ENCODE results near the gene JAG2. TPM values are rescaled to one million over a fixed set of nuclear protein-coding genes. Genes with fewer than 3 reads are reported as not detected.
A peak's percentile ranks its signal among the peaks of the same experiment; 100 is the strongest.

Gene JAG2
- total RNA-seq, 1 experiment from 2014 or later, result 1.3 TPM

- in situ Hi-C loops (cut with HindIII; ENCODE audit: low pct_unique_long_range_greater_than_20kb, low sequenced_read_pairs), result no loop called here
- DNase-seq (ENCODE audit: low read depth, low spot score), result no peak
These were observed 24.5 kb upstream of the JAG2 start for GRCh38 chr14:105192866-105193731.

GRCh38 chr14:105187935-105188524, 19.5 kb upstream of the JAG2 start:
- in situ Hi-C loops (cut with HindIII; ENCODE audit: low pct_unique_long_range_greater_than_20kb, low sequenced_read_pairs), result no loop called here
- peak; percentile 39 for DNase-seq (ENCODE audit: low read depth, low spot score)

- no peak for DNase-seq (ENCODE audit: low read depth, low spot score)
- in situ Hi-C loops (cut with HindIII; ENCODE audit: low pct_unique_long_range_greater_than_20kb, low sequenced_read_pairs), result no loop called here
These were observed 18.5 kb upstream of the JAG2 start for GRCh38 chr14:105187116-105187515.

GRCh38 chr14:105185973-105186372, 17.4 kb upstream of the JAG2 start:
- no peak for DNase-seq (ENCODE audit: low read depth, low spot score)
- in situ Hi-C loops (cut with HindIII; ENCODE audit: low pct_unique_long_range_greater_than_20kb, low sequenced_read_pairs), result no loop called here

GRCh38 chr14:105185001-105185400, 16.4 kb upstream of the JAG2 start:
- in situ Hi-C loops (cut with HindIII; ENCODE audit: low pct_unique_long_range_greater_than_20kb, low sequenced_read_pairs), result no loop called here
- DNase-seq (ENCODE audit: low read depth, low spot score), result no peak

GRCh38 chr14:105184461-105184860, 15.9 kb upstream of the JAG2 start:
- no peak for DNase-seq (ENCODE audit: low read depth, low spot score)
- in situ Hi-C loops (cut with HindIII; ENCODE audit: low pct_unique_long_range_greater_than_20kb, low sequenced_read_pairs), result no loop called here

GRCh38 chr14:105182296-105183020, 13.9 kb upstream of the JAG2 start:
- no peak for DNase-seq (ENCODE audit: low read depth, low spot score)
- in situ Hi-C loops (cut with HindIII; ENCODE audit: low pct_unique_long_range_greater_than_20kb, low sequenced_read_pairs), result no loop called here

- no peak for DNase-seq (ENCODE audit: low read depth, low spot score)
- in situ Hi-C loops (cut with HindIII; ENCODE audit: low pct_unique_long_range_greater_than_20kb, low sequenced_read_pairs), result no loop called here
These were observed 13.1 kb upstream of the JAG2 start for GRCh38 chr14:105181549-105182295.

GRCh38 chr14:105180592-105181548, 12.3 kb upstream of the JAG2 start, which contains the start of gene NUDT14:
Gene NUDT14 (minus strand): TSS chr14:105181312. CDS start chr14:105181209, 103 bp downstream.
- DNase-seq (ENCODE audit: low read depth, low spot score), result peak; percentile 69
- in situ Hi-C loops (cut with HindIII; ENCODE audit: low pct_unique_long_range_greater_than_20kb, low sequenced_read_pairs), result no loop called here

GRCh38 chr14:105179191-105179590, 10.6 kb upstream of the JAG2 start:
- no peak for DNase-seq (ENCODE audit: low read depth, low spot score)
- in situ Hi-C loops (cut with HindIII; ENCODE audit: low pct_unique_long_range_greater_than_20kb, low sequenced_read_pairs), result no loop called here

- in situ Hi-C loops (cut with HindIII; ENCODE audit: low pct_unique_long_range_greater_than_20kb, low sequenced_read_pairs), result no loop called here
These were observed 10.2 kb upstream of the JAG2 start for GRCh38 chr14:105178868-105179140.

GRCh38 chr14:105178069-105178867, 9.7 kb upstream of the JAG2 start:
- DNase-seq (ENCODE audit: low read depth, low spot score), result no peak
- in situ Hi-C loops (cut with HindIII; ENCODE audit: low pct_unique_long_range_greater_than_20kb, low sequenced_read_pairs), result no loop called here

More at GRCh38 chr14:105178868-105179140, 10.2 kb upstream of the JAG2 start:
- no peak for DNase-seq (ENCODE audit: low read depth, low spot score)

- in situ Hi-C loops (cut with HindIII; ENCODE audit: low pct_unique_long_range_greater_than_20kb, low sequenced_read_pairs), result no loop called here
- no peak for DNase-seq (ENCODE audit: low read depth, low spot score)
These were observed 8.5 kb upstream of the JAG2 start for GRCh38 chr14:105177082-105177481.

GRCh38 chr14:105176513-105176912, 7.9 kb upstream of the JAG2 start:
- in situ Hi-C loops (cut with HindIII; ENCODE audit: low pct_unique_long_range_greater_than_20kb, low sequenced_read_pairs), result no loop called here

GRCh38 chr14:105173901-105174894, 5.6 kb upstream of the JAG2 start:
- in situ Hi-C loops (cut with HindIII; ENCODE audit: low pct_unique_long_range_greater_than_20kb, low sequenced_read_pairs), result no loop called here
- DNase-seq (ENCODE audit: low read depth, low spot score), result no peak

More at GRCh38 chr14:105176513-105176912, 7.9 kb upstream of the JAG2 start:
- DNase-seq (ENCODE audit: low read depth, low spot score), result no peak

All from SK-MEL-5 (cell line).